GM12801 (cell line): ENCODE results near the gene CST11.

Experiments
- TF ChIP-seq, protein P1 (sequence below): IDR thresholded peaks from one replicate; pipeline ENCODE4 v1.5.1; 2011; ENCODE audit warnings: control low read depth; ENCODE audit not compliant: insufficient read length; ENCODE audit errors: extremely low read depth

CST11 gene, protein sequence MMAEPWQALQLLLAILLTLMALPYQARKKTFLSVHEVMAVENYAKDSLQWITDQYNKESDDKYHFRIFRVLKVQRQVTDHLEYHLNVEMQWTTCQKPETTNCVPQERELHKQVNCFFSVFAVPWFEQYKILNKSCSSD

DNA sequence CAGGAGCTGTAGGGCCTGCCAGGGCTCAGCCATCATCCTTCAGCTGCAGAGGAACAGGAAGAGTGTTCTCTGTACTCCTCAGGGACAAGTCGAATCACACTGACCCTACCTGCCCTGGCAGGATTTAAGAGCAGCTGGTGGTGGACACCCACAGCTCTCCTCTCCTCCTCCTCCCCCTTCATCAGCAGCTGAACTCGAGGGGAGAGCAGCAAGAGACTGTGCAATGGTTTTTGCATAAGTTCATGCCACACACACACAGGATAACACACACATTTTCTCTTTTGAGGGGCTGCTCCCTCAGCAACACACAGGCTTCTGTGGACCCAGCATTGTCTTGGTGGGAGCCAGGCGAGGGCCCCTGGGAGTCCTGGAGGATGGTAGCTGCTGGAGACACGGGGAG lies at the start of gene CST11:
TSS of gene CST11 (minus strand) at position 101 of the 400 bp plus-strand sequence. CDS start at position 36, 65 bp downstream.
- TF ChIP-seq, protein P1, sequence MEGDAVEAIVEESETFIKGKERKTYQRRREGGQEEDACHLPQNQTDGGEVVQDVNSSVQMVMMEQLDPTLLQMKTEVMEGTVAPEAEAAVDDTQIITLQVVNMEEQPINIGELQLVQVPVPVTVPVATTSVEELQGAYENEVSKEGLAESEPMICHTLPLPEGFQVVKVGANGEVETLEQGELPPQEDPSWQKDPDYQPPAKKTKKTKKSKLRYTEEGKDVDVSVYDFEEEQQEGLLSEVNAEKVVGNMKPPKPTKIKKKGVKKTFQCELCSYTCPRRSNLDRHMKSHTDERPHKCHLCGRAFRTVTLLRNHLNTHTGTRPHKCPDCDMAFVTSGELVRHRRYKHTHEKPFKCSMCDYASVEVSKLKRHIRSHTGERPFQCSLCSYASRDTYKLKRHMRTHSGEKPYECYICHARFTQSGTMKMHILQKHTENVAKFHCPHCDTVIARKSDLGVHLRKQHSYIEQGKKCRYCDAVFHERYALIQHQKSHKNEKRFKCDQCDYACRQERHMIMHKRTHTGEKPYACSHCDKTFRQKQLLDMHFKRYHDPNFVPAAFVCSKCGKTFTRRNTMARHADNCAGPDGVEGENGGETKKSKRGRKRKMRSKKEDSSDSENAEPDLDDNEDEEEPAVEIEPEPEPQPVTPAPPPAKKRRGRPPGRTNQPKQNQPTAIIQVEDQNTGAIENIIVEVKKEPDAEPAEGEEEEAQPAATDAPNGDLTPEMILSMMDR: no peak

DNA sequence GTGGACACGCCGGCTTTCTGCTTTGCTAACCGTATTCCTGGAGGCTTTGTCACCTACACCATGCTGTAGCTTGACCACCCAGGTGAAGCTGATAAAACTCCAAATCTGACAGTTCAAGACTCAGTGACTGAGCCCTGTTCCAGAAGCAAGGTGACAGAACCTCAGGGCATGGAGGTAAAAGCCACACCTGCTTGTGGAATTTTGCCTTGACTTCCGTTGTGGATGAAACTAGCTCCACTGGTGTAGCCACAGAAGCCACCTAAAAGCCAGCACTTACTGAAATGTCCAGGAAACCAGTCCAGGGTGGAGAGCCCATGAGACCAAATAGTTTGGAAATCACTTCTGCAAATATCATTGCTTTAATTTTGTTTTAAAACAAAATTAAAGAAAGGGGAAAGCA lies 49.2 kb upstream of the CST11 start:
- TF ChIP-seq, protein P1: no peak

DNA sequence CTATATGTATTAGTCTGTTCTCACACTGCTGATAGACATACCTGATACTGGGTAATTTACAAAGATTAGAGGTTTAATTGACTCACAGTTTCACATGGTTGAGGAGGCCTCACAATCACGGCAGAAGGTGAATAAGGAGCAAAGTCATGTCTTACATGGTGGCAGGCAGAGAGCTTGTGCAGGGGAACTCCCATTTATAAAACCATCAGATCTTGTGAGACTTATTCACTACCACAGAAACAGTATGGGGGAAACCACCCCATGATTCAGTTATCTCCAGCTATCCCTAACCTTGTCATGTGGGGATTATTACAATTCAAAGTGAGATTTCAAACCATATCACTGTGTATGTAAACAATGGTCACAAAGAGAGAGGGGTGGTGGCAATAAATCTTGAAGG lies 44.9 kb upstream of the CST11 start:
- TF ChIP-seq, protein P1: no peak

DNA sequence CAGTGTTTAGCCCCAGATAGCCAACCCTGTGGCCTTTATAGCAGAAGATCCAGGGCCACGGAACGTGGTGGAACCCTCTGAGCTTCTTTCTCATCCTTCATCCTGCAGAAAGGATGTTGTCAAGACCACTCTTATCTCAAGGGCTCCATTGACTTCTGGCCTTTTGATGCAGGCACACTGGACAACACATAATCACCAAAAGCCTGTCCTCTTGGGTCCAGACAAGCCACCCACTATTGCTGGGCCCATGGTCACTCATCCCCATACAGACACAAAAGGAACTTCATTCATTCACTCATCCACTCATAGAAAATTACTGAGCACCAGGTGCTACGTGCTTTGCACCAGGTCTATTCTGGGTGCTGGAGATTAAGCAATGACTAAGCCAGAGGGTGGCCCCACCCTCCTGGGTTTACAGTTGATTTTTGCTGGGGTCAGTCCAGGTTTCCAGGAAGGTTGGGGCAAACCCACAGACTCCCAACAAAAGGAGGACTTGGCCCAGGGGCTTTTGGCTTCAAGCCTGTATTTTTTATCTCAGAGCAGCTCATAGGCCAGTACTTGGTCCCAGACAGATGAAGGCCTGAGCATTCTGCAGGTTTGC lies 40.6 kb upstream of the CST11 start:
- TF ChIP-seq, protein P1: no peak

DNA sequence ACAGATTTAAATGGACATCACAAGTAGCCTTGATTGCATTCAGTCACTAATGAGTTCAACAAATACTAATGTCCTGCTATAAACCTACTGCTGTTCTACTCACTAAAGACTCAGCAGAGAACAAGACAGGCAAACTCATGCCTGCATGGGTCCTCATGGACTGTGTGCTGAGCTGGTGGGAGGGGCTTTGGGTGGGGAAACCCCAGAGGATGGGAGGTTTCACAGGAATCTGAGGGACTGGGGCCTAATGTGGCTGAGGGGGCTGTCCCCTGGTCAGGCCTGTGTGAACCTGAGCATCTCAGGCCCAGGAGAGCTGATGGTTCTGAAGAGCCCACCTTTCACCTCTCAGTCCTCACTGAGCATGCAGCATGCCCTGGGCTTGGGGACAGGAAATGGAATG lies 39.6 kb upstream of the CST11 start:
- TF ChIP-seq, protein P1: no peak

DNA sequence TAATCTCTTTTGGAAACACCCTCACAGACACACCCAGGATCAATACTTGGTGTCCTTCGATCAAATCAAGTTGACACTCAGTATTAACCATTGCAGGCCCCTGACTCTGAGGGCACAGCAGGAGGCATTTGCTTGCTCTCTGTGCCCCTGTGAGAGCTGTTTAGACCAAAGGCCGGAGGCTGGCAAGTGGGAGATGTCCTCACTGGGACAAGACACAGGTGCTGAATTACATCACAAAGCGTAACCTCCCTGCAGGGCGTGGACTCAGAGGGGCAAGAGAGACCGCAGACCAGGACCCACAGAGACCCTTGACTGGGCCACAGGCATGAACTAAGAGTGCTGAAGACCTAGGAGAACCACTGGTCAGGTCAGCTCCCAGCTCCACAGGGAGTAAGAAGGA lies 38.1 kb upstream of the CST11 start, which contains the start of gene CST8:
TSS of gene CST8 (plus strand) at position 301 of the 400 bp plus-strand sequence. CDS start 551 bp downstream, outside the sequence.
- TF ChIP-seq, protein P1: no peak

DNA sequence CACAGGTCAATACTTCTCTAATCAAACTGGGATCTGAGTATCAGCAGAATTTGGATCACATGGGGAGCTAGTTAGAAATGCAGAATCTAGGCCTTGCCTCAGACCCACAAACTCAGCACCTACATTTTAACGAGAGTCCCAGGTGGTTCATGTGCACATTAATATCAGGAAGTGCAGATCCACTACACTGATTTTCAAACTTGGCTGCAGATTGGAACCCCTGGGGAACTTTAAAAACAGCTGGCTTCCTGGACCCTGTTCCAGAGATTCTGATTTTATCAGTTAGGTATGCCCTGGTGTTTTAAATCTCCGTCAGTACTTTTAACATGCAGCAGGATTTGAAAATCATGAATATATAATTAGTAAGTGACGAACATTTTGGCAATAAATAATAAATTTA lies 36.3 kb upstream of the CST11 start:
- TF ChIP-seq, protein P1: no peak
